MM.1S (cell line): ENCODE measurements around the gene FAIM2.

Source experiments
- DNase-seq: peaks from one replicate; pipeline ENCODE4 v3.0.0-alpha.2; 2015
- H2AFZ ChIP-seq: fragments of 300-600 bp; sonication (generic); 2 replicates; pipeline ENCODE4 v1.6.0; 2016; ENCODE audit warnings: antibody characterized with exemption, low read length
- H3F3A ChIP-seq: fragments of 300-600 bp; sonication (generic); 2 replicates; pipeline ENCODE4 v1.6.1; 2016; ENCODE audit warnings: mild to moderate bottlenecking, antibody characterized with exemption, low read length, moderate library complexity, mixed read lengths; ENCODE audit not compliant: insufficient read depth
- H3K27ac ChIP-seq: fragments of 300-600 bp; sonication (generic); 2 replicates; pipeline ENCODE4 v1.5.1; 2016; ENCODE audit warnings: mild to moderate bottlenecking, low read length
- H3K27me3 ChIP-seq: fragments of 300-600 bp; sonication (generic); replicated peaks from 2 replicates; pipeline ENCODE4 v1.6.0; 2016; ENCODE audit warnings: low read length; ENCODE audit not compliant: insufficient read depth
- H3K36me3 ChIP-seq: fragments of 300-600 bp; sonication (generic); replicated peaks from 2 replicates; pipeline ENCODE4 v1.6.1; 2016; ENCODE audit warnings: mild to moderate bottlenecking, low read length, mixed read lengths; ENCODE audit not compliant: insufficient read depth
- H3K4me1 ChIP-seq: fragments of 300-600 bp; sonication (generic); 2 replicates; pipeline ENCODE4 v1.6.1; 2016; ENCODE audit warnings: low read length, mixed read lengths
- H3K4me2 ChIP-seq: fragments of 300-600 bp; sonication (generic); 2 replicates; pipeline ENCODE4 v1.6.0; 2016; ENCODE audit warnings: low read depth, low read length
- H3K4me3 ChIP-seq: fragments of 300-600 bp; sonication (generic); 2 replicates; pipeline ENCODE4 v1.5.1; 2016; ENCODE audit warnings: low read length, mixed read lengths
- H3K79me2 ChIP-seq: fragments of 300-600 bp; sonication (generic); 2 replicates; pipeline ENCODE4 v1.6.1; 2016; ENCODE audit warnings: mixed run types, low read length, mixed read lengths
- H3K9ac ChIP-seq: fragments of 300-600 bp; sonication (generic); 2 replicates; pipeline ENCODE4 v1.6.1; 2016; ENCODE audit warnings: low read length, mixed read lengths
- H3K9me2 ChIP-seq: fragments of 300-600 bp; sonication (generic); replicated peaks from 2 replicates; pipeline ENCODE4 v1.6.1; 2016; ENCODE audit warnings: mild to moderate bottlenecking, low read length, mixed read lengths; ENCODE audit not compliant: insufficient read depth
- H3K9me3 ChIP-seq: fragments of 300-600 bp; sonication (generic); replicated peaks from 2 replicates; pipeline ENCODE4 v1.6.1; 2016; ENCODE audit warnings: mild to moderate bottlenecking, low read length, mixed read lengths; ENCODE audit not compliant: insufficient read depth
- H4K20me1 ChIP-seq: fragments of 300-600 bp; sonication (generic); 2 replicates; pipeline ENCODE4 v1.6.1; 2016; ENCODE audit warnings: mild to moderate bottlenecking, low read length, moderate library complexity, mixed read lengths; ENCODE audit not compliant: insufficient read depth
- EZH2 ChIP-seq: fragments of 300-600 bp; sonication (generic); optimal IDR thresholded peaks from 2 replicates; pipeline ENCODE3; 2017; ENCODE audit warnings: low read depth, mild to moderate bottlenecking, antibody characterized with exemption, low read length, mixed read lengths
- EZH2phosphoT487 ChIP-seq: fragments of 300-600 bp; sonication (generic); IDR thresholded peaks from 2 replicates; pipeline ENCODE4 v1.6.1; 2018; ENCODE audit warnings: antibody characterized with exemption, low read length
- TF ChIP-seq, protein P1 (sequence below): fragments of 300-600 bp; sonication (generic); IDR thresholded peaks from 2 replicates; pipeline ENCODE4 v1.5.1; 2016; ENCODE audit warnings: antibody characterized with exemption, low read length, mixed read lengths

The FAIM2 gene

GRCh38 chr12:49948866-49949845 is 45.5 kb upstream of the FAIM2 start:
- 0 out of 2 replicates have a peak, but pooled peaks cover 6% of the 10 kb centered on the region for H3K4me1 ChIP-seq
- no peaks in the 10 kb centered on the region; the same call in 1 of the 2 replicates for H3K27me3 ChIP-seq
- TF ChIP-seq, protein P1, sequence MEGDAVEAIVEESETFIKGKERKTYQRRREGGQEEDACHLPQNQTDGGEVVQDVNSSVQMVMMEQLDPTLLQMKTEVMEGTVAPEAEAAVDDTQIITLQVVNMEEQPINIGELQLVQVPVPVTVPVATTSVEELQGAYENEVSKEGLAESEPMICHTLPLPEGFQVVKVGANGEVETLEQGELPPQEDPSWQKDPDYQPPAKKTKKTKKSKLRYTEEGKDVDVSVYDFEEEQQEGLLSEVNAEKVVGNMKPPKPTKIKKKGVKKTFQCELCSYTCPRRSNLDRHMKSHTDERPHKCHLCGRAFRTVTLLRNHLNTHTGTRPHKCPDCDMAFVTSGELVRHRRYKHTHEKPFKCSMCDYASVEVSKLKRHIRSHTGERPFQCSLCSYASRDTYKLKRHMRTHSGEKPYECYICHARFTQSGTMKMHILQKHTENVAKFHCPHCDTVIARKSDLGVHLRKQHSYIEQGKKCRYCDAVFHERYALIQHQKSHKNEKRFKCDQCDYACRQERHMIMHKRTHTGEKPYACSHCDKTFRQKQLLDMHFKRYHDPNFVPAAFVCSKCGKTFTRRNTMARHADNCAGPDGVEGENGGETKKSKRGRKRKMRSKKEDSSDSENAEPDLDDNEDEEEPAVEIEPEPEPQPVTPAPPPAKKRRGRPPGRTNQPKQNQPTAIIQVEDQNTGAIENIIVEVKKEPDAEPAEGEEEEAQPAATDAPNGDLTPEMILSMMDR: no peak
- no peak for TF ChIP-seq EZH2
- TF ChIP-seq EZH2phosphoT487: no peak
- H3K9ac ChIP-seq: no peak overlapping the region
- no peaks in the 10 kb centered on the region for H4K20me1 ChIP-seq
- no peak overlapping the region for H3K27ac ChIP-seq
- no peak overlapping the region for H2AFZ ChIP-seq
- no peaks in the 10 kb centered on the region for H3K9me3 ChIP-seq
- H3K36me3 ChIP-seq: no peaks in the 10 kb centered on the region
- H3K9me2 ChIP-seq: no peaks in the 10 kb centered on the region
- H3K79me2 ChIP-seq: no peaks in the 10 kb centered on the region
- H3K4me2 ChIP-seq: no peak overlapping the region
- H3K4me3 ChIP-seq: no peak overlapping the region
- H3F3A ChIP-seq: no peaks in the 10 kb centered on the region
- no peak for DNase-seq

- Histone ChIP-seq H3K4me2 (no peak overlapping the region), H3K27ac (no peak overlapping the region), H2AFZ (no peak overlapping the region), H3K9ac (no peak overlapping the region), H4K20me1 (no peaks in the 10 kb centered on the region), H3K79me2 (no peaks in the 10 kb centered on the region), H3K36me3 (no peaks in the 10 kb centered on the region), H3K9me2 (no peaks in the 10 kb centered on the region), H3K4me3 (no peak overlapping the region), H3K9me3 (no peaks in the 10 kb centered on the region), H3F3A (no peaks in the 10 kb centered on the region), H3K4me1 (0 out of 2 replicates have a peak, but pooled peaks cover 6% of the 10 kb centered on the region), H3K27me3 (no peaks in the 10 kb centered on the region; the same call in 1 of the 2 replicates)
- DNase-seq: no peak
- TF ChIP-seq EZH2phosphoT487: no peak
- TF ChIP-seq, protein P1: no peak
- no peak for TF ChIP-seq EZH2
These were observed 44.0 kb upstream of the FAIM2 start for GRCh38 chr12:49947593-49948226.

DNA sequence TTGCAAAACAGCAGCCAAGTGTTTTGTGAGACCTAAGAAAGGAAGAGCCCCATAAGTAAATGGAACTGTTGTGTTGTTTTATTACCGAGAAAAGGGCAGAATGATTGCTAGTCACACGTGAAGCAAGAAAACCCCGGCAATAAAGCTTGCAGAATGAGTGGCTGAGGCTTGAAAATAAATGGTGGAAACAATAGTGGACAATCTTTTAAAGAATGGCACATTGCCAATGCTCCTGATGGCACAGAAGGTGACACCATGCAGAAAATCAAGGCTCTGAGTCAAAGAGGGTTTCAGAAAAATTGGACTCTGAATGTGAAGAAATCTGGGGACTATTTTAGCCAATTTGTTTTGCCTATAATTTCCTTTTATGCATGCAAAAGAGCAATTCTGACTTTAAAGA is 42.8 kb upstream of the FAIM2 start:
- no peaks in the 10 kb centered on the region for H3F3A ChIP-seq
- no peak overlapping the region for H2AFZ ChIP-seq
- H3K36me3 ChIP-seq: no peaks in the 10 kb centered on the region
- no peaks in the 10 kb centered on the region for H3K79me2 ChIP-seq
- no peak overlapping the region for H3K9ac ChIP-seq
- H3K4me1 ChIP-seq: 0 out of 2 replicates have a peak, but pooled peaks cover 6% of the 10 kb centered on the region
- H3K27me3 ChIP-seq: no peaks in the 10 kb centered on the region
- H3K27ac ChIP-seq: no peak overlapping the region
- no peaks in the 10 kb centered on the region for H3K9me2 ChIP-seq
- TF ChIP-seq EZH2: no peak
- no peak for TF ChIP-seq EZH2phosphoT487
- TF ChIP-seq, protein P1: no peak
- H3K4me3 ChIP-seq: no peak overlapping the region
- DNase-seq: no peak
- no peaks in the 10 kb centered on the region for H3K9me3 ChIP-seq
- H4K20me1 ChIP-seq: no peaks in the 10 kb centered on the region
- H3K4me2 ChIP-seq: no peak overlapping the region
